ENCODE measurements around the gene TMEM164.

Gene TMEM164

GRCh38 chrX:110208092-110208491, 205.2 kb downstream of the TMEM164 start:
- Histone ChIP-seq H3K56ac (ENCODE audit: low read length) (no peak overlapping the region), H3K36me3 (ENCODE audit: control insufficient read depth, insufficient read depth, low read length) (no peaks in the 10 kb centered on the region), H4K5ac (ENCODE audit: low read length) (no peak overlapping the region), H4K8ac (ENCODE audit: low read depth, low read length) (no peak overlapping the region), H3K4me3 (ENCODE audit: low read length) (no peak overlapping the region), H2BK5ac (ENCODE audit: low read length) (no peak overlapping the region), H3K23ac (ENCODE audit: low read length) (no peak overlapping the region), H3K18ac (ENCODE audit: low read length) (no peak overlapping the region), H3K9ac (ENCODE audit: low read length) (no peak overlapping the region), H3K4ac (ENCODE audit: low read depth, low read length) (no peak overlapping the region), H3K4me1 (ENCODE audit: control insufficient read depth, low read depth, low read length) (no peaks in the 10 kb centered on the region), H2BK120ac (ENCODE audit: low read depth, low read length) (no peak overlapping the region), H3K27me3 (ENCODE audit: insufficient read depth, low read length, poor library complexity) (no peaks in the 10 kb centered on the region), H3K79me1 (ENCODE audit: low read length) (no peaks in the 10 kb centered on the region), H2AK5ac (ENCODE audit: low read length) (no peak overlapping the region), H2BK15ac (replicated peaks; ENCODE audit: low read depth) (no peak overlapping the region), H3K4me2 (ENCODE audit: low read length) (no peak overlapping the region), H3K27ac (ENCODE audit: low read depth, low read length) (no peak overlapping the region), H3K79me2 (ENCODE audit: control insufficient read depth, insufficient read depth, low read length) (no peaks in the 10 kb centered on the region)
- DNase-seq, result no peak
- WGBS (ENCODE audit: extremely low coverage, insufficient coverage, low lambda C conversion rate), result no CpG with 5 or more reads among the region's 2 CpGs

GRCh38 chrX:110210417-110211139, 207.7 kb downstream of the TMEM164 start:
- no peak overlapping the region for H3K18ac ChIP-seq (ENCODE audit: low read length)
- no peak overlapping the region for H3K27ac ChIP-seq (ENCODE audit: low read depth, low read length)
- H3K36me3 ChIP-seq (ENCODE audit: control insufficient read depth, insufficient read depth, low read length), result no peaks in the 10 kb centered on the region
- no peak overlapping the region for H3K4ac ChIP-seq (ENCODE audit: low read depth, low read length)
- H2AK5ac ChIP-seq (ENCODE audit: low read length), result no peak overlapping the region
- H3K4me3 ChIP-seq (ENCODE audit: low read length), result no peak overlapping the region
- no peaks in the 10 kb centered on the region for H3K27me3 ChIP-seq (ENCODE audit: insufficient read depth, low read length, poor library complexity)
- no peak overlapping the region for H3K4me2 ChIP-seq (ENCODE audit: low read length)
- no peaks in the 10 kb centered on the region for H3K79me1 ChIP-seq (ENCODE audit: low read length)
- H4K8ac ChIP-seq (ENCODE audit: low read depth, low read length), result no peak overlapping the region
- no peak overlapping the region for H3K9ac ChIP-seq (ENCODE audit: low read length)
- no peak overlapping the region for H2BK15ac ChIP-seq (replicated peaks; ENCODE audit: low read depth)
- no peak for DNase-seq
- H3K79me2 ChIP-seq (ENCODE audit: control insufficient read depth, insufficient read depth, low read length), result no peaks in the 10 kb centered on the region
- H3K4me1 ChIP-seq (ENCODE audit: control insufficient read depth, low read depth, low read length), result no peaks in the 10 kb centered on the region
- H2BK120ac ChIP-seq (ENCODE audit: low read depth, low read length), result no peak overlapping the region
- no peak overlapping the region for H4K5ac ChIP-seq (ENCODE audit: low read length)
- H2BK5ac ChIP-seq (ENCODE audit: low read length), result no peak overlapping the region
- H3K56ac ChIP-seq (ENCODE audit: low read length), result no peak overlapping the region
- H3K23ac ChIP-seq (ENCODE audit: low read length), result no peak overlapping the region
- WGBS (ENCODE audit: extremely low coverage, insufficient coverage, low lambda C conversion rate), result no CpG with 5 or more reads among the region's 5 CpGs

- H3K36me3 ChIP-seq (ENCODE audit: control insufficient read depth, insufficient read depth, low read length), result no peaks in the 10 kb centered on the region
- H3K4me1 ChIP-seq (ENCODE audit: control insufficient read depth, low read depth, low read length), result no peaks in the 10 kb centered on the region
- H3K27me3 ChIP-seq (ENCODE audit: insufficient read depth, low read length, poor library complexity), result no peaks in the 10 kb centered on the region
- H3K79me2 ChIP-seq (ENCODE audit: control insufficient read depth, insufficient read depth, low read length), result no peaks in the 10 kb centered on the region
- H2BK15ac ChIP-seq (replicated peaks; ENCODE audit: low read depth), result no peak overlapping the region
- H3K27ac ChIP-seq (ENCODE audit: low read depth, low read length), result no peak overlapping the region
- H4K8ac ChIP-seq (ENCODE audit: low read depth, low read length), result no peak overlapping the region
- H3K23ac ChIP-seq (ENCODE audit: low read length), result no peak overlapping the region
- H4K5ac ChIP-seq (ENCODE audit: low read length), result no peak overlapping the region
- DNase-seq, result no peak
- H3K4me2 ChIP-seq (ENCODE audit: low read length), result no peak overlapping the region
- H3K9ac ChIP-seq (ENCODE audit: low read length), result no peak overlapping the region
- H2BK120ac ChIP-seq (ENCODE audit: low read depth, low read length), result no peak overlapping the region
- H3K18ac ChIP-seq (ENCODE audit: low read length), result no peak overlapping the region
- no CpG with 5 or more reads among the region's 1 CpG for WGBS (ENCODE audit: extremely low coverage, insufficient coverage, low lambda C conversion rate)
- no peak overlapping the region for H2AK5ac ChIP-seq (ENCODE audit: low read length)
- H3K4me3 ChIP-seq (ENCODE audit: low read length), result no peak overlapping the region
- H3K79me1 ChIP-seq (ENCODE audit: low read length), result no peaks in the 10 kb centered on the region
- no peak overlapping the region for H3K56ac ChIP-seq (ENCODE audit: low read length)
- H3K4ac ChIP-seq (ENCODE audit: low read depth, low read length), result no peak overlapping the region
- no peak overlapping the region for H2BK5ac ChIP-seq (ENCODE audit: low read length)
These were observed 208.4 kb downstream of the TMEM164 start for GRCh38 chrX:110211340-110211739.

GRCh38 chrX:110212299-110212698, 209.4 kb downstream of the TMEM164 start:
- no peaks in the 10 kb centered on the region for H3K79me2 ChIP-seq (ENCODE audit: control insufficient read depth, insufficient read depth, low read length)
- no peak overlapping the region for H3K56ac ChIP-seq (ENCODE audit: low read length)
- H3K4me1 ChIP-seq (ENCODE audit: control insufficient read depth, low read depth, low read length), result no peaks in the 10 kb centered on the region
- H2BK120ac ChIP-seq (ENCODE audit: low read depth, low read length), result no peak overlapping the region
- no peak overlapping the region for H3K4me3 ChIP-seq (ENCODE audit: low read length)
- H3K79me1 ChIP-seq (ENCODE audit: low read length), result no peaks in the 10 kb centered on the region
- no CpG with 5 or more reads among the region's 3 CpGs for WGBS (ENCODE audit: extremely low coverage, insufficient coverage, low lambda C conversion rate)
- no peak overlapping the region for H3K4ac ChIP-seq (ENCODE audit: low read depth, low read length)
- H3K27ac ChIP-seq (ENCODE audit: low read depth, low read length), result no peak overlapping the region
- no peak overlapping the region for H3K18ac ChIP-seq (ENCODE audit: low read length)
- H3K36me3 ChIP-seq (ENCODE audit: control insufficient read depth, insufficient read depth, low read length), result no peaks in the 10 kb centered on the region
- H3K9ac ChIP-seq (ENCODE audit: low read length), result no peak overlapping the region
- H2BK5ac ChIP-seq (ENCODE audit: low read length), result no peak overlapping the region
- H3K27me3 ChIP-seq (ENCODE audit: insufficient read depth, low read length, poor library complexity), result no peaks in the 10 kb centered on the region
- no peak overlapping the region for H4K8ac ChIP-seq (ENCODE audit: low read depth, low read length)
- H4K5ac ChIP-seq (ENCODE audit: low read length), result no peak overlapping the region
- no peak overlapping the region for H2BK15ac ChIP-seq (replicated peaks; ENCODE audit: low read depth)
- no peak overlapping the region for H3K23ac ChIP-seq (ENCODE audit: low read length)
- H2AK5ac ChIP-seq (ENCODE audit: low read length), result no peak overlapping the region
- peak; percentile 3 for DNase-seq
- H3K4me2 ChIP-seq (ENCODE audit: low read length), result no peak overlapping the region

GRCh38 chrX:110213183-110213582, 210.3 kb downstream of the TMEM164 start:
- Histone ChIP-seq H3K23ac (ENCODE audit: low read length) (no peak overlapping the region), H2AK5ac (ENCODE audit: low read length) (no peak overlapping the region)
- WGBS (ENCODE audit: extremely low coverage, insufficient coverage, low lambda C conversion rate), result no CpG with 5 or more reads among the region's 1 CpG

GRCh38 chrX:110214684-110215083, 211.8 kb downstream of the TMEM164 start:
- no peak for DNase-seq
- H3K9ac ChIP-seq (ENCODE audit: low read length), result no peak overlapping the region
- no peaks in the 10 kb centered on the region for H3K27me3 ChIP-seq (ENCODE audit: insufficient read depth, low read length, poor library complexity)
- no peak overlapping the region for H2BK120ac ChIP-seq (ENCODE audit: low read depth, low read length)
- no peak overlapping the region for H4K5ac ChIP-seq (ENCODE audit: low read length)
- no peaks in the 10 kb centered on the region for H3K79me1 ChIP-seq (ENCODE audit: low read length)
- no peaks in the 10 kb centered on the region for H3K79me2 ChIP-seq (ENCODE audit: control insufficient read depth, insufficient read depth, low read length)
- H2AK5ac ChIP-seq (ENCODE audit: low read length), result no peak overlapping the region
- no peak overlapping the region for H3K4me2 ChIP-seq (ENCODE audit: low read length)
- H3K56ac ChIP-seq (ENCODE audit: low read length), result no peak overlapping the region
- no peaks in the 10 kb centered on the region for H3K36me3 ChIP-seq (ENCODE audit: control insufficient read depth, insufficient read depth, low read length)
- no peak overlapping the region for H3K27ac ChIP-seq (ENCODE audit: low read depth, low read length)
- H3K4me1 ChIP-seq (ENCODE audit: control insufficient read depth, low read depth, low read length), result no peaks in the 10 kb centered on the region
- H3K18ac ChIP-seq (ENCODE audit: low read length), result no peak overlapping the region
- H3K23ac ChIP-seq (ENCODE audit: low read length), result no peak overlapping the region
- H2BK15ac ChIP-seq (replicated peaks; ENCODE audit: low read depth), result no peak overlapping the region
- H3K4me3 ChIP-seq (ENCODE audit: low read length), result no peak overlapping the region
- no peak overlapping the region for H4K8ac ChIP-seq (ENCODE audit: low read depth, low read length)
- no peak overlapping the region for H3K4ac ChIP-seq (ENCODE audit: low read depth, low read length)
- H2BK5ac ChIP-seq (ENCODE audit: low read length), result no peak overlapping the region
- no CpG with 5 or more reads among the region's 1 CpG for WGBS (ENCODE audit: extremely low coverage, insufficient coverage, low lambda C conversion rate)

More at GRCh38 chrX:110213183-110213582, 210.3 kb downstream of the TMEM164 start:
- Histone ChIP-seq H3K9ac (ENCODE audit: low read length) (no peak overlapping the region), H2BK15ac (replicated peaks; ENCODE audit: low read depth) (no peak overlapping the region), H3K27ac (ENCODE audit: low read depth, low read length) (no peak overlapping the region), H2BK5ac (ENCODE audit: low read length) (no peak overlapping the region), H4K8ac (ENCODE audit: low read depth, low read length) (no peak overlapping the region), H3K27me3 (ENCODE audit: insufficient read depth, low read length, poor library complexity) (no peaks in the 10 kb centered on the region), H3K18ac (ENCODE audit: low read length) (no peak overlapping the region), H3K79me1 (ENCODE audit: low read length) (no peaks in the 10 kb centered on the region), H4K5ac (ENCODE audit: low read length) (no peak overlapping the region), H3K56ac (ENCODE audit: low read length) (no peak overlapping the region), H3K79me2 (ENCODE audit: control insufficient read depth, insufficient read depth, low read length) (no peaks in the 10 kb centered on the region), H3K4me1 (ENCODE audit: control insufficient read depth, low read depth, low read length) (no peaks in the 10 kb centered on the region), H3K36me3 (ENCODE audit: control insufficient read depth, insufficient read depth, low read length) (no peaks in the 10 kb centered on the region), H3K4me3 (ENCODE audit: low read length) (no peak overlapping the region), H3K4me2 (ENCODE audit: low read length) (no peak overlapping the region), H3K4ac (ENCODE audit: low read depth, low read length) (no peak overlapping the region), H2BK120ac (ENCODE audit: low read depth, low read length) (no peak overlapping the region)
- DNase-seq, result no peak
